Neural cell (in vitro differentiated cells): Measurements from ENCODE around the gene BCKDK. TPM values are rescaled to one million over a fixed set of nuclear protein-coding genes. Genes with fewer than 3 reads are reported as not detected.

Source experiments
- H2AFZ ChIP-seq: fragments of 200-600, 300-800 bp; sonication (generic), shearing (Covaris generic); 2 replicates; pipeline ENCODE4 v1.6.0; 2014; ENCODE audit warnings: low read depth, mild to moderate bottlenecking, antibody characterized with exemption, low read length, moderate library complexity
- H3F3A ChIP-seq: fragments of 200-600 bp; shearing (Covaris generic); 2 replicates; pipeline ENCODE4 v1.6.1; 2016; ENCODE audit warnings: mild to moderate bottlenecking, moderate library complexity, mixed read lengths, antibody characterized with exemption, low read length; ENCODE audit not compliant: insufficient read depth, poor library complexity, severe bottlenecking
- H3K27ac ChIP-seq: fragments of 200-600, 300-800 bp; sonication (generic), shearing (Covaris generic); 2 replicates; pipeline ENCODE4 v1.5.1; 2014; ENCODE audit warnings: mild to moderate bottlenecking, low read length, moderate library complexity
- H3K27me3 ChIP-seq: fragments of 300-800, 200-600 bp; sonication (generic), shearing (Covaris generic); 2 replicates; pipeline ENCODE4 v1.6.0; 2014; ENCODE audit warnings: mild to moderate bottlenecking, low read depth, low read length, moderate library complexity; ENCODE audit not compliant: insufficient read depth
- H3K36me3 ChIP-seq: fragments of 300-800, 200-600 bp; sonication (generic), shearing (Covaris generic); 2 replicates; pipeline ENCODE4 v1.5.1; 2014; ENCODE audit warnings: mild to moderate bottlenecking, antibody characterized with exemption, low read length, moderate library complexity; ENCODE audit not compliant: insufficient read depth
- H3K4me2 ChIP-seq: fragments of 300-800, 200-600 bp; sonication (generic), shearing (Covaris generic); 2 replicates; pipeline ENCODE4 v1.6.0; 2014; ENCODE audit warnings: mild to moderate bottlenecking, low read length
- H3K4me3 ChIP-seq: fragments of 300-800, 200-600 bp; sonication (generic), shearing (Covaris generic); 2 replicates; pipeline ENCODE4 v1.5.1; 2014; ENCODE audit warnings: mild to moderate bottlenecking, low read length, moderate library complexity
- H3K79me2 ChIP-seq: fragments of 200-600 bp; shearing (Covaris generic); replicated peaks from 2 replicates; pipeline ENCODE4 v1.6.0; 2014; ENCODE audit warnings: mild to moderate bottlenecking, low read length, moderate library complexity; ENCODE audit not compliant: insufficient read depth
- H3K9ac ChIP-seq: fragments of 300-800, 200-600 bp; sonication (generic), shearing (Covaris generic); 2 replicates; pipeline ENCODE4 v1.6.1; 2016; ENCODE audit warnings: mild to moderate bottlenecking, low read length, mixed read lengths
- H3K9me2 ChIP-seq: fragments of 200-600 bp; shearing (Covaris generic); 2 replicates; pipeline ENCODE4 v1.6.1; 2016; ENCODE audit warnings: mild to moderate bottlenecking, low read length, mixed read lengths; ENCODE audit not compliant: insufficient read depth
- H3K9me3 ChIP-seq: fragments of 200-600, 300-800 bp; sonication (generic), shearing (Covaris generic); 2 replicates; pipeline ENCODE4 v1.6.1; 2016; ENCODE audit warnings: mild to moderate bottlenecking, mixed run types, low read length, moderate library complexity, mixed read lengths
- H4K20me1 ChIP-seq: fragments of 200-600 bp; shearing (Covaris generic); 2 replicates; pipeline ENCODE4 v1.6.1; 2016; ENCODE audit warnings: mild to moderate bottlenecking, mixed run types; ENCODE audit not compliant: insufficient read depth
- EP300 ChIP-seq: fragments of 450-650 bp; conservative IDR thresholded peaks from 2 replicates; pipeline ENCODE4 v1.6.1; 2014; ENCODE audit warnings: antibody characterized with exemption, mild to moderate bottlenecking, moderate library complexity; ENCODE audit not compliant: poor library complexity, severe bottlenecking
- EZH2 ChIP-seq: fragments of 200-600, 300-800 bp; shearing (Covaris generic), sonication (generic); IDR thresholded peaks from 2 replicates; pipeline ENCODE4 v1.6.1; 2014; ENCODE audit warnings: antibody characterized with exemption, low read length, borderline replicate concordance, mild to moderate bottlenecking; ENCODE audit not compliant: insufficient read depth, poor library complexity, severe bottlenecking
- MXI1 ChIP-seq: fragments of 450-650 bp; conservative IDR thresholded peaks from 2 replicates; pipeline ENCODE4 v1.6.1; 2014; ENCODE audit warnings: antibody characterized with exemption, mild to moderate bottlenecking; ENCODE audit not compliant: poor library complexity, severe bottlenecking
- POLR2AphosphoS5 ChIP-seq: IDR thresholded peaks from 2 replicates; pipeline ENCODE4 v1.6.1; 2012
- RAD21 ChIP-seq: fragments of 450-650 bp; conservative IDR thresholded peaks from 2 replicates; pipeline ENCODE4 v1.6.1; 2014; ENCODE audit warnings: antibody characterized with exemption, mild to moderate bottlenecking, moderate library complexity
- SMC3 ChIP-seq: fragments of 450-650 bp; conservative IDR thresholded peaks from 2 replicates; pipeline ENCODE4 v1.6.1; 2014; ENCODE audit warnings: antibody characterized with exemption, mild to moderate bottlenecking, moderate library complexity; ENCODE audit not compliant: poor library complexity
- TAF1 ChIP-seq: IDR thresholded peaks from 2 replicates; pipeline ENCODE4 v1.6.1; 2012; ENCODE audit warnings: low read depth
- polyA plus RNA-seq: library from polyadenylated mRNA; depleted of rRNA; stranded (reverse); fragments of >200 nt; gene quantifications from 2 replicates; pipeline ENCODE4 v1.2.3, GENCODE V29; 2014
- TF ChIP-seq, protein P1 (sequence below): fragments of 450-650 bp; IDR thresholded peaks from 2 replicates; pipeline ENCODE4 v1.5.1; 2014; ENCODE audit warnings: antibody characterized with exemption, mild to moderate bottlenecking, moderate library complexity; ENCODE audit not compliant: poor library complexity, severe bottlenecking
- TF ChIP-seq, protein P2 (sequence below): IDR thresholded peaks from 2 replicates; pipeline ENCODE4 v1.6.1; 2012; ENCODE audit warnings: borderline replicate concordance

The BCKDK gene
- polyA plus RNA-seq, 1 donor from 2014 or later = 26.8 TPM

- no peak overlapping the region for H3K4me3 ChIP-seq
- no peak overlapping the region for H3K4me2 ChIP-seq
- no peak overlapping the region for H3K27ac ChIP-seq
- no peaks in the 10 kb centered on the region for H3K9me2 ChIP-seq
- no peaks in the 10 kb centered on the region for H3K9me3 ChIP-seq
- TF ChIP-seq POLR2AphosphoS5 (no peak), EP300 (no peak), RAD21 (no peak), TAF1 (no peak), SMC3 (no peak), EZH2 (no peak), MXI1 (no peak)
- TF ChIP-seq, protein P1, sequence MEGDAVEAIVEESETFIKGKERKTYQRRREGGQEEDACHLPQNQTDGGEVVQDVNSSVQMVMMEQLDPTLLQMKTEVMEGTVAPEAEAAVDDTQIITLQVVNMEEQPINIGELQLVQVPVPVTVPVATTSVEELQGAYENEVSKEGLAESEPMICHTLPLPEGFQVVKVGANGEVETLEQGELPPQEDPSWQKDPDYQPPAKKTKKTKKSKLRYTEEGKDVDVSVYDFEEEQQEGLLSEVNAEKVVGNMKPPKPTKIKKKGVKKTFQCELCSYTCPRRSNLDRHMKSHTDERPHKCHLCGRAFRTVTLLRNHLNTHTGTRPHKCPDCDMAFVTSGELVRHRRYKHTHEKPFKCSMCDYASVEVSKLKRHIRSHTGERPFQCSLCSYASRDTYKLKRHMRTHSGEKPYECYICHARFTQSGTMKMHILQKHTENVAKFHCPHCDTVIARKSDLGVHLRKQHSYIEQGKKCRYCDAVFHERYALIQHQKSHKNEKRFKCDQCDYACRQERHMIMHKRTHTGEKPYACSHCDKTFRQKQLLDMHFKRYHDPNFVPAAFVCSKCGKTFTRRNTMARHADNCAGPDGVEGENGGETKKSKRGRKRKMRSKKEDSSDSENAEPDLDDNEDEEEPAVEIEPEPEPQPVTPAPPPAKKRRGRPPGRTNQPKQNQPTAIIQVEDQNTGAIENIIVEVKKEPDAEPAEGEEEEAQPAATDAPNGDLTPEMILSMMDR = no peak
- TF ChIP-seq, protein P2, sequence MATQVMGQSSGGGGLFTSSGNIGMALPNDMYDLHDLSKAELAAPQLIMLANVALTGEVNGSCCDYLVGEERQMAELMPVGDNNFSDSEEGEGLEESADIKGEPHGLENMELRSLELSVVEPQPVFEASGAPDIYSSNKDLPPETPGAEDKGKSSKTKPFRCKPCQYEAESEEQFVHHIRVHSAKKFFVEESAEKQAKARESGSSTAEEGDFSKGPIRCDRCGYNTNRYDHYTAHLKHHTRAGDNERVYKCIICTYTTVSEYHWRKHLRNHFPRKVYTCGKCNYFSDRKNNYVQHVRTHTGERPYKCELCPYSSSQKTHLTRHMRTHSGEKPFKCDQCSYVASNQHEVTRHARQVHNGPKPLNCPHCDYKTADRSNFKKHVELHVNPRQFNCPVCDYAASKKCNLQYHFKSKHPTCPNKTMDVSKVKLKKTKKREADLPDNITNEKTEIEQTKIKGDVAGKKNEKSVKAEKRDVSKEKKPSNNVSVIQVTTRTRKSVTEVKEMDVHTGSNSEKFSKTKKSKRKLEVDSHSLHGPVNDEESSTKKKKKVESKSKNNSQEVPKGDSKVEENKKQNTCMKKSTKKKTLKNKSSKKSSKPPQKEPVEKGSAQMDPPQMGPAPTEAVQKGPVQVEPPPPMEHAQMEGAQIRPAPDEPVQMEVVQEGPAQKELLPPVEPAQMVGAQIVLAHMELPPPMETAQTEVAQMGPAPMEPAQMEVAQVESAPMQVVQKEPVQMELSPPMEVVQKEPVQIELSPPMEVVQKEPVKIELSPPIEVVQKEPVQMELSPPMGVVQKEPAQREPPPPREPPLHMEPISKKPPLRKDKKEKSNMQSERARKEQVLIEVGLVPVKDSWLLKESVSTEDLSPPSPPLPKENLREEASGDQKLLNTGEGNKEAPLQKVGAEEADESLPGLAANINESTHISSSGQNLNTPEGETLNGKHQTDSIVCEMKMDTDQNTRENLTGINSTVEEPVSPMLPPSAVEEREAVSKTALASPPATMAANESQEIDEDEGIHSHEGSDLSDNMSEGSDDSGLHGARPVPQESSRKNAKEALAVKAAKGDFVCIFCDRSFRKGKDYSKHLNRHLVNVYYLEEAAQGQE = no peak
- H2AFZ ChIP-seq = no peak overlapping the region
- no peaks in the 10 kb centered on the region for H3K36me3 ChIP-seq
- no peak overlapping the region for H3K9ac ChIP-seq
- H3K27me3 ChIP-seq = no peaks in the 10 kb centered on the region
- no peaks in the 10 kb centered on the region for H3F3A ChIP-seq
- no peaks in the 10 kb centered on the region for H3K79me2 ChIP-seq
- no peaks in the 10 kb centered on the region for H4K20me1 ChIP-seq
These were observed 40.7 kb downstream of the BCKDK start for GRCh38 chr16:31148896-31149295.

DNA sequence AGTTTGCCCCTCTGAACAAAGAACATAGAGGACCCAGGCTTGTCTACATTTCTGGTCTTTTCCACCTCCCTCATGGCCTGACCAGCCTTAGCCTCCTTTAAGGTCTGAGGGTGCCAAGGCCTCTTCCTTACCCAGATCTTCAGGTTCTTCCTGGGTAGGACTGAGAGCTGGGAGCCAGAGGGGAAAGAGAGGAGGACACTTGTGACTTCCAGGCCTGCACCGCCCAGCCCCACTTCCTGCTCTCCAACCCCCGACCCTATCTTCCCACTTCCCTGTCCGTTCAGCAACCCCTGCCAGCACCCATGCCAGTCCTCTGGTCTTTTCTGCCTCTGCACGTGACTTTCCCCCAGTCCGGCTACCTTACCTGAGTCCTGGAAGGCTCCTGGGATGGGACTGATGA lies 41.1 kb downstream of the BCKDK start:
- no peak overlapping the region for H2AFZ ChIP-seq
- TF ChIP-seq POLR2AphosphoS5 (no peak), RAD21 (no peak), SMC3 (no peak), EZH2 (no peak), TAF1 (no peak), EP300 (no peak), MXI1 (no peak)
- TF ChIP-seq, protein P1 = no peak
- TF ChIP-seq, protein P2 = no peak
- no peaks in the 10 kb centered on the region for H3K79me2 ChIP-seq
- H3K9me3 ChIP-seq = no peaks in the 10 kb centered on the region
- H3F3A ChIP-seq = no peaks in the 10 kb centered on the region
- no peak overlapping the region for H3K4me2 ChIP-seq
- H3K36me3 ChIP-seq = no peaks in the 10 kb centered on the region
- H3K9me2 ChIP-seq = no peaks in the 10 kb centered on the region
- no peak overlapping the region for H3K27ac ChIP-seq
- H3K27me3 ChIP-seq = no peaks in the 10 kb centered on the region
- H3K4me3 ChIP-seq = no peak overlapping the region
- H3K9ac ChIP-seq = no peak overlapping the region
- no peaks in the 10 kb centered on the region for H4K20me1 ChIP-seq
